ENCODE measurements around the gene CHTF18.

The CHTF18 gene

GRCh38 chr16:794091-794822, 5.8 kb downstream of the CHTF18 start:
- no peak for DNase-seq

- no peak for DNase-seq
These were observed 6.5 kb downstream of the CHTF18 start for GRCh38 chr16:794853-795466.

DNA sequence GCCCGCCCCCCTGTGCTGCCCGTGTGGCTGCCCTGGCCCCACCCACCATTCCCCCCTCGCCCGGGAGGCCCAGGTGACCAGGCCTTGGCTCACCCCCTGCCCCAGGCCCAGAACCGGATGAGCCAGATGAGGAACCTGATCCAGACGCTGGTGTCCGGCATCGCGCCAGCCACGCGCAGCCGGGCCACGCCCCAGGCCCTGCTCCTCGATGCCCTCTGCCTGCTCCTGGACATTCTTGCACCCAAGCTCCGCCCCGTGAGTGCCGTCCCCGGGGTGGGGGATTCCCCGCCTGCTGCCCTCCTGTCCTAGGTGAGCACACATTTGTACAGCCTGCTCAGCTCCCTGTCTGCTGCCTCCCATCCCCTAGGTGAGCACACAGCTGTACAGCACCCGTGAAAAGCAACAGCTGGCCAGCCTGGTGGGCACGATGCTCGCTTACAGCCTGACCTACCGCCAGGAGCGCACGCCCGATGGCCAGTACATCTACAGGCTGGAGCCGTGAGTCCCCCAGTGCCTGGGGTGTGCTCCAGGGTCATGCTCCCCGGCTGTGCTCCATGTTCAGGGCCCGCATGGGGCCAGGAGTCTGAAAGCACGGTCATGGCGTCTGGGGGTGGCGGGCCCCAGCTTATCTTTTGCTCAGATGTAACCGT, 7.3 kb downstream of the CHTF18 start:
- no peak for DNase-seq

GRCh38 chr16:796296-797119, 8.1 kb downstream of the CHTF18 start:
- no peak for DNase-seq

- DNase-seq, result no peak
These were observed 8.7 kb downstream of the CHTF18 start for GRCh38 chr16:797120-797420.

DNA sequence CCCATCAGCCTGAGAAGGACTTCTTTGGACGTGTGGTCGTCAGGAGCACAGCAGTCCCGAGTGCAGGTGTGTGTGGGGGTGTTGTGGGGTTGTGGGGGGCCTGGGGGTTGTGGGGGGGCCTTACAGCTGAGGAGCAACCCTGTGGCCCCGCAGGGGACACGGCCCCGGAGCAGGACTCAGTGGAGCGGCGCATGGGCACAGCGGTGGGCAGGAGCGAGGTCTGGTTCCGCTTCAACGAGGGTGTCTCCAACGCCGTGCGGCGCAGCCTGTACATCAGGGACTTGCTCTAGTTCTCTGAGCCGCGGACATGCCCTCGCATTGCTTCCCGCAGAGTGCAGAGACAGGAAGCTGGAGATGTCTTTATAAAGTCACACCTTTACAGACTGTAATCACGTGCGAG, 9.3 kb downstream of the CHTF18 start:
- no peak for DNase-seq

DNA sequence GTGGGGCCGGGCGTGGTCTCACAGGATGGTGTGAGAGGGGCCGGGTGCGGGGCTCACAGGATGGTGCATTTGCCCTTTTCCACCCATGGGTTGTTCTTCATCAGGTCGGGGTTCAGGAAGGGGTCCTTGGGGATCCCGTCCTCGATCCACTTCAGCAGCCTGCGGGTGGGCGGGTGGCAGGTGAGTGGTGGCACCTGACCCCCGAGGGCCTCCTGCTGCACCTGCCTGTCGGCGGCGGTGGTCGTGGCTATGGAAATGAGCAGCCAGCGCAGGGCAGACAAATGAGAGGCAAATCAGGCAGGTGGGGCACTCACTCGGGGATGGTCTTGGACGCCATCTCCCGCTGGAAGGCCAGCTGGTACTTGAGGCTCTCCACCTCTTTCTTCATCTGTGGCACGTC, 10.2 kb downstream of the CHTF18 start:
- DNase-seq, result no peak

- DNase-seq, result no peak
These were observed 10.9 kb downstream of the CHTF18 start for GRCh38 chr16:799111-799947.

- no peak for DNase-seq
These were observed 11.8 kb downstream of the CHTF18 start, which contains the start of gene GNG13 for GRCh38 chr16:799948-800833. Gene GNG13 (minus strand): TSS chr16:800734. CDS start chr16:799077, 1,657 bp downstream.

DNA sequence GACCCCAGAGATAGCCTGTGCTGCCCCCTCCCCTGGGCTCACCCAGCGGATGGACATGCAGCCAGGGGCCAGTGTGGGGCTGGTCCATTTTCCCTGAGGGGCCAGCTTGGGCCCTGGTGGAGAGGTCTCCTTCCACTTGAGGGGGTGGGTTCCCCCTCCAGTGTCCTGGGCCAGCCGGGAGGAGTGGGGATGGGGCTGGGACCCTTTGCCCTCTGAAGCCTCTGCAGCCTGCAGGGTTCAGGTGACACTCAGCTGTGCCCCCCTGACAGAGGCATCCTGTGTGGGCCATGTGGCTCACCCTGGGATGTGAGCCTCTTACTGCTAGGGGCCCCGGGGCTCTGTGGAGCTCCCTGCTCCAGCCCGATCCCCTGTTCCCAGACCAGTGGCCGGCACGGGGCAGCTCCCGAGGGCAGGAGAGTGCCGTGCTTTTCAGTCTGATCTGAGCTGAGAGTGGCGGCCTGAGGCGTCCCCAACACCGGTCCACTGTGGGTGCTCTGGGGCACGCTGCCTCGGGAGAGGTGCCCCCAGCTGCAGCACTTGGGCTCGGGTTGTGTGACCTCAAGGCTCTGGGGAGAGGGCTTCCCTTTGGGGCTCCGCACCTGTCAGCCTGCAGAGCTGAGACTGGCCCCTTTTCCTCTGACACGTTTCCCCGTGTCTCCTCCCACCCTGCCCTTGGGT, 12.6 kb downstream of the CHTF18 start:
- DNase-seq, result no peak

DNA sequence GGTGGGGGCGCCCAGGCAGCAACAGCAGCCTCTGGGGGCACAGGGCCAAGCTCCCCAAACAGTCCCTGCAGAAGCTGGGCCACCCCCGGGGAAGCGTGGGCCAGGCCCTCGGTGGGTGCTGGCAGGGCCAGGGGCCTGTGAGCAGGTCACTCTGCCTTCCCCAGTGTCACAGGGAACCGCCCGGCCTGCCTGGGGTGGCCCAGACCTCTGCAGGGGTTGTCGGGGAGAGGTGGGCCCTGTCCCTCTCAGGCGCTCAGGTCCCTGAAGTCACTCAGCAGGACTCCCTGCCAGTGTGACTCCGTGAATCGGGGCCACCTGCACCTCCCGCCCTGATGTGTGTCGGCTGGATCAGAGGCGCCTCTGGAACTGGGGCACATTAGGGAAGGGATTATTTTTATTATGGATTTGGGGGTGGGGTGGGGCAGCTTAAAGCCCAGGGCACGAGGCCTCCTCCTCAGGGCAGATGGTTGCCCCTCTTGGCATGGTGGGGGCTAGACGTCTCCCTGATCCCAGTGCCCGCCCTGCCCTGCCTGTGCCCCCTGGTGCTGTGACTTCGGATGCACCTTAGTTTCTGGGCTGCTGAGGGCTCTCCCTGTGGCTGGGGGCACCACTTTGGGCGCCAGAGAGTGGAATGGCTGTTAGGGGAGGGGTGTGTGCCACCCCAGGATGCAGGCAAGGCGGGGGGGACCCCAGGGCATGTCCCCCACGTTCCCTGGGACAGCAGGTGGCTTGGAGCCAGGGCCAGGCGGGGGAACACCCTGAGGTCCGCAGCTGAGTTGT, 13.4 kb downstream of the CHTF18 start:
- DNase-seq, result no peak

- DNase-seq, result no peak
These were observed 14.0 kb downstream of the CHTF18 start for GRCh38 chr16:802461-802860.

- DNase-seq, result no peak
These were observed 14.7 kb downstream of the CHTF18 start for GRCh38 chr16:802914-803753.

- no peak for DNase-seq
These were observed 15.3 kb downstream of the CHTF18 start for GRCh38 chr16:803754-804080.

GRCh38 chr16:804193-805048, 16.0 kb downstream of the CHTF18 start:
- no peak for DNase-seq

- no peak for DNase-seq
These were observed 17.1 kb downstream of the CHTF18 start for GRCh38 chr16:805474-805873.

DNA sequence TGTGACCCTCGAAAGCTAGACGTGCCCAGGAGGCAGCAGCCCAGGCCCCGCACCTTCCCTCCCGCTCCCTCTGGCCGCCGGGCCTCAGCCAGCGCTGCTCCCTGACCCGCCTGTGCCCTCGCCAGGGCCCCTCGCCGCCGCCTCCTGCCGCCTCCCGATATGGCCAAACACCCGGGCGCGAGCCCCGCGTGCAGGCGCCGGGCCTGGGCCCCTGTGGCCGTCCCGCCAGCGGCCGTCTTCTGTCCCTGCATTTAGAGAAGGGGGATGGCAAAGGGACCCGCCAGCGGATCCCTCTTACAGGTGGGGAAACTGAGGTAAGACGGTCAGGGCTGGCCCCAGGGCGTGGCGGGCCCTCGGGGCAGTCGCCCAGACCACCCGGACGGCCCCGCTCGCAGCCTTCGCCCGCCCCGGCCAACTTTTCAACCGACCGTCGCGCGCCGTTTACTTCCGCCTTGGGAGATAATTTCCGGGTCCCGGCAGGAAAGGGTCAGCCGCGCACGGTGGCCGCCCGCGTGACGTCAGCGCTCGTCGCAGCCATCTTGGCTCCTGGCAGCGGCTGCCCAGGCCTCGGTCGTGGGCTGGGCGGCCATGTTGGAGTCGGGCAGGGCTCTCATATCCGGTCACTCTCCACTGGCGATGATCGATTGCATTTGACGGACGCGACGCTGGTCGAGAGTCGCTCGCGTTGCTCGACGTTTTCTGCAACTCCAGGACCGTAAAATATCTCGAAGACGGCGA, 19.1 kb downstream of the CHTF18 start:
- peak; percentile 90 for DNase-seq
